ENCODE results near the gene CRAMP1.
A peak's percentile ranks its signal among the peaks of the same experiment; 100 is the strongest.

GRCh38 chr16:1612320-1613111 is at the start of gene CRAMP1:
- peak; percentile 51 for TF ChIP-seq POLR2A (IDR thresholded peaks at IDR 0.05)
- TF ChIP-seq, protein P1, sequence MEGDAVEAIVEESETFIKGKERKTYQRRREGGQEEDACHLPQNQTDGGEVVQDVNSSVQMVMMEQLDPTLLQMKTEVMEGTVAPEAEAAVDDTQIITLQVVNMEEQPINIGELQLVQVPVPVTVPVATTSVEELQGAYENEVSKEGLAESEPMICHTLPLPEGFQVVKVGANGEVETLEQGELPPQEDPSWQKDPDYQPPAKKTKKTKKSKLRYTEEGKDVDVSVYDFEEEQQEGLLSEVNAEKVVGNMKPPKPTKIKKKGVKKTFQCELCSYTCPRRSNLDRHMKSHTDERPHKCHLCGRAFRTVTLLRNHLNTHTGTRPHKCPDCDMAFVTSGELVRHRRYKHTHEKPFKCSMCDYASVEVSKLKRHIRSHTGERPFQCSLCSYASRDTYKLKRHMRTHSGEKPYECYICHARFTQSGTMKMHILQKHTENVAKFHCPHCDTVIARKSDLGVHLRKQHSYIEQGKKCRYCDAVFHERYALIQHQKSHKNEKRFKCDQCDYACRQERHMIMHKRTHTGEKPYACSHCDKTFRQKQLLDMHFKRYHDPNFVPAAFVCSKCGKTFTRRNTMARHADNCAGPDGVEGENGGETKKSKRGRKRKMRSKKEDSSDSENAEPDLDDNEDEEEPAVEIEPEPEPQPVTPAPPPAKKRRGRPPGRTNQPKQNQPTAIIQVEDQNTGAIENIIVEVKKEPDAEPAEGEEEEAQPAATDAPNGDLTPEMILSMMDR (IDR thresholded peaks at IDR 0.05), result peak in 1 of 4 experiments; percentile 14
- no peak for TF ChIP-seq POLR2AphosphoS5 (IDR thresholded peaks at IDR 0.05)

Measured in prostate gland (tissue), 2 donors.